Tibial nerve (tissue), 4 donors: ENCODE measurements around the gene AXIN1. TPM values are rescaled to one million over a fixed set of nuclear protein-coding genes. Genes with fewer than 3 reads are reported as not detected.
"Not testable (repeated sequence)": the region's sequence is repeated elsewhere in the genome, so short reads cannot be mapped to it uniquely, and the experiment has no call there.

Source experiments
- DNase-seq, 2 donors: peaks; one replicate each; pipeline ENCODE4 v3.0.0-alpha.2; 2019; ENCODE audit warnings: low spot score in 2 of 2
- H3K27ac ChIP-seq, 4 donors: fragments of 200-600 bp; sonication (generic) in 3 of 4; one replicate each; pipeline ENCODE4 v1.5.1; 2017 to 2019; ENCODE audit warnings: mild to moderate bottlenecking in 1 of 4
- H3K27me3 ChIP-seq, 2 donors: fragments of 200-600 bp; sonication (generic) in 1 of 2; one replicate each; pipeline versions ENCODE4 v1.5.1 to v1.6.0; 2017 to 2019
- H3K36me3 ChIP-seq, 3 donors: fragments of 200-600 bp; sonication (generic); one replicate each; pipeline ENCODE4 v1.5.1; 2018 to 2019
- H3K4me1 ChIP-seq, 4 donors: fragments of 200-600 bp; sonication (generic) in 3 of 4; one replicate each; pipeline ENCODE4 v1.5.1; 2017 to 2019
- H3K4me3 ChIP-seq, 4 donors: fragments of 200-600 bp; sonication (generic) in 3 of 4; one replicate each; pipeline ENCODE4 v1.5.1; 2017 to 2019; ENCODE audit warnings: mild to moderate bottlenecking in 1 of 4, moderate library complexity in 1 of 4
- H3K9me3 ChIP-seq, 4 donors: fragments of 200-600 bp; sonication (generic) in 3 of 4; one replicate each; pipeline ENCODE4 v1.5.1; 2017 to 2019
- CTCF ChIP-seq, 5 experiments: fragments of 200-600 bp in 3 of 5; fragments of 450-650 bp in 2 of 5; sonication (generic) in 3 of 5; IDR thresholded peaks; one replicate each; pipeline ENCODE4 v1.5.1; 2016 to 2019; ENCODE audit warnings: antibody characterized with exemption in 5 of 5, mild to moderate bottlenecking in 3 of 5, moderate library complexity in 2 of 5
- EP300 ChIP-seq, 2 donors: sonication (generic); formaldehyde crosslinking; IDR thresholded peaks; one replicate each; pipeline ENCODE4 v1.6.1; 2017; ENCODE audit warnings: antibody characterized with exemption in 2 of 2, mild to moderate bottlenecking in 1 of 2
- POLR2A ChIP-seq, 2 donors: fragments of 450-650 bp; IDR thresholded peaks; one replicate each; pipeline ENCODE4 v1.6.1; 2017; ENCODE audit warnings: antibody characterized with exemption in 2 of 2, mild to moderate bottlenecking in 2 of 2, moderate library complexity in 2 of 2
- WGBS, 2 donors: methylation state at CpG; one replicate each; pipeline ENCODE4 v1.1.5; 2018; 5-methylcytosine and 5-hydroxymethylcytosine counted together
- total RNA-seq, 4 donors: library from RNA; depleted of rRNA; stranded (reverse); fragments of >200 nt; gene quantifications; one replicate each; pipeline ENCODE4 v1.1.0, GENCODE V29; 2016

AXIN1 gene
- total RNA-seq, 4 donors from 2014 or later: 23.4 to 37.1 (median 25.0) TPM

GRCh38 chr16:396605-397004 lies 44.1 kb upstream of the AXIN1 start:
- Histone ChIP-seq H3K27ac (peak overlapping the region in 3 of 4 donors; percentile 81 to 92 (median 83)), H3K4me1 (peaks cover 0 to 42% (median 12%) of the 10 kb centered on the region in 4 donors), H3K27me3 (no peaks in the 10 kb centered on the region), H3K36me3 (no peaks in the 10 kb centered on the region), H3K4me3 (peak overlapping the region; percentile 40 to 83 (median 44)), H3K9me3 (no peaks in the 10 kb centered on the region)
- 2% methylated on average over 21 to 22 of the region's 22 CpGs for WGBS, 2 donors
- TF ChIP-seq POLR2A (IDR thresholded peaks at IDR 0.05) (no peak), CTCF (IDR thresholded peaks at IDR 0.05) (peak in 1 of 5 experiments; percentile 10), EP300 (IDR thresholded peaks at IDR 0.05) (peak in 1 of 2 donors; percentile 21)
- DNase-seq: no peak

- Histone ChIP-seq H3K4me1 (peaks cover 0 to 42% (median 12%) of the 10 kb centered on the region in 4 donors), H3K4me3 (peak overlapping the region in 2 of 4 donors; percentile 41 to 83), H3K9me3 (no peaks in the 10 kb centered on the region), H3K27ac (peak overlapping the region in 2 of 4 donors; percentile 83 to 92), H3K27me3 (no peaks in the 10 kb centered on the region), H3K36me3 (no peaks in the 10 kb centered on the region)
- no peak for DNase-seq
- no peak for TF ChIP-seq EP300 (IDR thresholded peaks at IDR 0.05)
- no peak for TF ChIP-seq CTCF (IDR thresholded peaks at IDR 0.05)
- no peak for TF ChIP-seq POLR2A (IDR thresholded peaks at IDR 0.05)
- 14 to 20% methylated on average over 3 of the region's 3 CpGs for WGBS, 2 donors
Observed at GRCh38 chr16:396199-396598, 43.7 kb upstream of the AXIN1 start.

- WGBS, 2 donors: 92 to 96% methylated on average over 7 of the region's 7 CpGs
- Histone ChIP-seq H3K27me3 (no peaks in the 10 kb centered on the region), H3K4me1 (peaks cover 0 to 10% (median 8%) of the 10 kb centered on the region in 4 donors), H3K27ac (no peak overlapping the region), H3K36me3 (no peaks in the 10 kb centered on the region), H3K4me3 (no peak overlapping the region), H3K9me3 (no peaks in the 10 kb centered on the region)
- no peak for DNase-seq
- TF ChIP-seq EP300 (IDR thresholded peaks at IDR 0.05) (no peak), CTCF (IDR thresholded peaks at IDR 0.05) (no peak), POLR2A (IDR thresholded peaks at IDR 0.05) (no peak)
Observed at GRCh38 chr16:392450-393030, 40.0 kb upstream of the AXIN1 start.

GRCh38 chr16:391885-392335 lies 39.4 kb upstream of the AXIN1 start:
- H3K27me3 ChIP-seq: no peaks in the 10 kb centered on the region
- H3K9me3 ChIP-seq: no peaks in the 10 kb centered on the region
- no peak overlapping the region for H3K27ac ChIP-seq
- no peak for DNase-seq
- no peak overlapping the region for H3K4me3 ChIP-seq
- WGBS, 2 donors: 65 to 92% methylated on average over 4 to 7 of the region's 7 CpGs
- TF ChIP-seq CTCF (IDR thresholded peaks at IDR 0.05) (peak; percentile 33 to 65 (median 53)), EP300 (IDR thresholded peaks at IDR 0.05) (no peak)
- peaks cover 0 to 10% (median 8%) of the 10 kb centered on the region in 4 donors for H3K4me1 ChIP-seq
- no peaks in the 10 kb centered on the region for H3K36me3 ChIP-seq

GRCh38 chr16:389352-389751 lies 36.8 kb upstream of the AXIN1 start:
- TF ChIP-seq CTCF (IDR thresholded peaks at IDR 0.05) (no peak), EP300 (IDR thresholded peaks at IDR 0.05) (no peak)
- Histone ChIP-seq H3K9me3 (no peaks in the 10 kb centered on the region), H3K27ac (no peak overlapping the region), H3K27me3 (no peaks in the 10 kb centered on the region), H3K4me3 (no peak overlapping the region), H3K4me1 (peaks cover 0 to under 1% (median 0%) of the 10 kb centered on the region in 4 donors), H3K36me3 (no peaks in the 10 kb centered on the region)
- no peak for DNase-seq
- 88 to 89% methylated on average over 10 of the region's 10 CpGs for WGBS, 2 donors

GRCh38 chr16:387761-388666 lies 35.5 kb upstream of the AXIN1 start:
- not testable (repeated sequence) for H3K4me3 ChIP-seq, H3K9me3 ChIP-seq, DNase-seq, H3K36me3 ChIP-seq, H3K27me3 ChIP-seq
- WGBS, 2 donors: 52 to 60% methylated on average over 20 of the region's 20 CpGs
- peaks cover 0 to 14% (median 4%) of the 10 kb centered on the region in 4 donors for H3K4me1 ChIP-seq
- H3K27ac ChIP-seq: peak overlapping the region in 1 of 4 donors; percentile 50
